RWPE1 (cell line): ENCODE results near the gene MINDY1.

Source experiments
- CTCF ChIA-PET: fragments of 350-600 bp; sonication (Branson Sonifier 250); formaldehyde crosslinking; extraction: SDS; loops from one replicate; lab custom pipeline; 2021; lab: Yijun Ruan, JAX
- POLR2A ChIA-PET: fragments of 400-600 bp; formaldehyde crosslinking; extraction: SDS; loops from one replicate; lab custom pipeline; 2020; ENCODE audit warnings: antibody characterized with exemption; ENCODE audit not compliant: low non-redundant PET; lab: Yijun Ruan, JAX
- DNase-seq: peaks from one replicate; pipeline ENCODE4 v3.0.0; 2012; ENCODE audit warnings: low spot score
- H3K27ac ChIP-seq: fragments of 450-650 bp; 2 replicates; pipeline ENCODE4 v1.5.1; 2017
- TF ChIP-seq, protein P1 (sequence below): fragments of 450-650 bp; conservative IDR thresholded peaks from 2 replicates; pipeline ENCODE4 v1.5.1; 2017; ENCODE audit warnings: low read depth, mild to moderate bottlenecking

Gene MINDY1

GRCh38 chr1:151006327-151007052, at the start of gene MINDY1:
TSS of gene MINDY1 (minus strand) at chr1:151006902. CDS start at chr1:151002617, 4,285 bp downstream.
- POLR2A ChIA-PET, result interaction anchor here (0.9 to 1.7 kb wide), 3 partner anchors 9 to 25 kb away, joined by 3 to 7 read pairs (median 3); partner anchors contain the start of gene ANXA9
- CTCF ChIA-PET, result interaction anchor here (0.5 to 2.4 kb wide), 13 partner anchors 10 to 1015 kb away, joined by 3 to 17 read pairs (median 3); partner anchors contain the start of genes ANXA9, CDC42SE1 and PIP5K1A
- peak; percentile 84 for DNase-seq
- peak within 1 kb of the TSS; percentile 91 for H3K27ac ChIP-seq
- TF ChIP-seq, protein P1, sequence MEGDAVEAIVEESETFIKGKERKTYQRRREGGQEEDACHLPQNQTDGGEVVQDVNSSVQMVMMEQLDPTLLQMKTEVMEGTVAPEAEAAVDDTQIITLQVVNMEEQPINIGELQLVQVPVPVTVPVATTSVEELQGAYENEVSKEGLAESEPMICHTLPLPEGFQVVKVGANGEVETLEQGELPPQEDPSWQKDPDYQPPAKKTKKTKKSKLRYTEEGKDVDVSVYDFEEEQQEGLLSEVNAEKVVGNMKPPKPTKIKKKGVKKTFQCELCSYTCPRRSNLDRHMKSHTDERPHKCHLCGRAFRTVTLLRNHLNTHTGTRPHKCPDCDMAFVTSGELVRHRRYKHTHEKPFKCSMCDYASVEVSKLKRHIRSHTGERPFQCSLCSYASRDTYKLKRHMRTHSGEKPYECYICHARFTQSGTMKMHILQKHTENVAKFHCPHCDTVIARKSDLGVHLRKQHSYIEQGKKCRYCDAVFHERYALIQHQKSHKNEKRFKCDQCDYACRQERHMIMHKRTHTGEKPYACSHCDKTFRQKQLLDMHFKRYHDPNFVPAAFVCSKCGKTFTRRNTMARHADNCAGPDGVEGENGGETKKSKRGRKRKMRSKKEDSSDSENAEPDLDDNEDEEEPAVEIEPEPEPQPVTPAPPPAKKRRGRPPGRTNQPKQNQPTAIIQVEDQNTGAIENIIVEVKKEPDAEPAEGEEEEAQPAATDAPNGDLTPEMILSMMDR, result peak; percentile 64

DNA sequence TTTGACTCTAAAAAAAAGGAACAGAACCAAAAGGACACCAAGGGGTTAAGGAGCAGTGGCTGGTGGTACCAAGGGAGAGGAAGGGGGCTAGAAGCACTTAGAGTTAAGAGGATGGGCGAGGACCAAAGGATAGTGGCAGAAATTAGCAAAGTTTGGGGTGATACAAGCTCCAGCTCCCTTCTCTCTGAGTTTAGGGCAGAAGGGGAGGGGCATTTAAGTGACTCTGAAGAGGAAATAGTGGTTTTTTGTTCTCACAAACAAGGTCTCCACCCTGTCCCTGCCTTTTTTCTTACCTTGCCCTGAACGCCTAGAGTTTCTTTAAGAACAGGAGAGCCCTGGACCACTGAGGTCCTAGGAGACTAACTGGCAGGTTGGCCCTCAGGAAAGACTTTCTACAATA, 49.4 kb upstream of the MINDY1 start:
- CTCF ChIA-PET, result interaction anchor here (1.0 kb wide), 1 partner anchor 32 kb away, joined by 5 read pairs; no protein-coding TSS in a partner anchor
- no peak for DNase-seq
- POLR2A ChIA-PET, result no interaction called here
- H3K27ac ChIP-seq, result no peak overlapping the region
- TF ChIP-seq, protein P1, result no peak

DNA sequence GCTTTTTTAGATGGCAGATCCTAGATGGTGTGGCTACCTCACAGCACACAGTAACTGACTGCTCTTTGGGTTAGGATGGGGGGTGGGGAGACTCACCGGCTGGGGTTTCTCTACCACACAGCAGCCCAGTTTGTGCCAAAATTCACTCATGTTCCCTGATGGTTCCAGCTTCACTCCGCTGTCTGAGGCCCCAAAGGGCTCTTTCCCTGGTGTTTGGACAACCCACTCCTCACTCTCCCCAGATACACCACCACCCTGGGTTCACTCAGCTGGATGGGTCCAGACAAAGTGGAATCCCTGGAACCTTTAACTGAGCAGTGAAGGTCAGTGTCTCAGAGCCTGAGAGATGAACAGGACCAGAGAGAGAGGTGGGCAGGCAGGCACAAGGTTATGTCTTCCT, 48.9 kb upstream of the MINDY1 start:
- POLR2A ChIA-PET, result no interaction called here
- CTCF ChIA-PET, result interaction anchor here (1.0 kb wide), 1 partner anchor 31 kb away, joined by 5 read pairs; no protein-coding TSS in a partner anchor
- TF ChIP-seq, protein P1, result no peak
- peak overlapping the region; percentile 56 for H3K27ac ChIP-seq
- DNase-seq, result no peak

GRCh38 chr1:151054971-151055547, 48.4 kb upstream of the MINDY1 start:
- DNase-seq, result no peak
- ChIA-PET CTCF (interaction anchor here (0.5 to 1.3 kb wide), 3 partner anchors 16 to 1270 kb away, joined by 3 to 11 read pairs (median 5); partner anchors contain the start of genes FLG and GABPB2), POLR2A (no interaction called here)
- peak overlapping the region; percentile 56 for H3K27ac ChIP-seq
- TF ChIP-seq, protein P1, result no peak

GRCh38 chr1:151051356-151052009, 44.8 kb upstream of the MINDY1 start:
- no peak for DNase-seq
- ChIA-PET CTCF (no interaction called here), POLR2A (no interaction called here)
- no peak overlapping the region for H3K27ac ChIP-seq
- TF ChIP-seq, protein P1, result no peak

DNA sequence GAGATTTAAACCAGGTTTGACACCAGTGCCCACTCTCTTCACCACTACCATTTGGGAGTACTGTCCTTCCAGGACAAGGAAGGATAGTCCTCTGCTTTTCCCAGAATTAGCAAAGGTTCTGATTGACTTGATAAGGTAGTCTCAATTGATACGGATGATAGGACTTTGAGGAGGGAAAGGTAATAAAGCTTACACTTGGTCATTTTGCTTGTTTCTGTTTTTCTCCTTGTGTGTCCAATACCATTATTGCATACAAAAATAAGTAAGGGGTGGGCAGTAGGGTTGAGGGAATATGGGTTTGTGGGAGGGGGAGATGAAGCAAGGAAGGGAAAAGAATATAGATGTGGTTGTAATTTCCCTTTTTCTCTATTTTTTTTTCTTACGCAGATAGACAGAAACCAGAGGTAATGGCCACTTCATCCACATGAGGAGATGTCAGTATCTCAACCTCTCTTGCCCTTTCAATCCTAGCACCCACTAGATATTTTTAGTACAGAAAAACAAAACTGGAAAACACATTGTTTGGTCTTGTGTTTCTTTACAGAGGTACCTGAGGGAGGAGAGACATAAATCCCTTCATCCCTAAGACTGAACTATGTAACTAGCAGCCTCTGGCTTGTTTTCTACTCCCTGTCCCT, 43.5 kb upstream of the MINDY1 start:
- TF ChIP-seq, protein P1, result no peak
- no peak overlapping the region for H3K27ac ChIP-seq
- POLR2A ChIA-PET, result no interaction called here
- CTCF ChIA-PET, result no interaction called here
- no peak for DNase-seq
